Prostate gland (tissue), 2 donors: ENCODE results near the gene PAX8. TPM values are rescaled to one million over a fixed set of nuclear protein-coding genes. Genes with fewer than 3 reads are reported as not detected.

ENCODE experiments used
- DNase-seq: peaks from one replicate; pipeline ENCODE4 v3.0.0-alpha.2; 2019; ENCODE audit warnings: low spot score
- H3K27ac ChIP-seq, 2 donors: fragments of 200-600 bp; sonication (generic); 2 replicates each; pipeline ENCODE4 v1.5.1; 2017 to 2019
- H3K27me3 ChIP-seq: fragments of 200-600 bp; sonication (generic); replicated peaks from 2 replicates; pipeline ENCODE4 v1.5.1; 2019; ENCODE audit not compliant: insufficient read depth
- H3K36me3 ChIP-seq, 2 donors: fragments of 200-600 bp; sonication (generic); 1 replicate in 1 of 2; 2 replicates in 1 of 2; pipeline versions ENCODE4 v1.5.1 to v1.8.1; 2017 to 2019
- H3K4me1 ChIP-seq: fragments of 200-600 bp; sonication (generic); replicated peaks from 2 replicates; pipeline ENCODE4 v1.5.1; 2019
- H3K4me3 ChIP-seq, 2 donors: fragments of 200-600 bp; sonication (generic); 2 replicates each; pipeline ENCODE4 v1.5.1; 2017 to 2019
- H3K9me3 ChIP-seq: fragments of 200-600 bp; sonication (generic); 2 replicates; pipeline ENCODE4 v1.5.1; 2017
- POLR2A ChIP-seq: fragments of 450-650 bp; IDR thresholded peaks from one replicate; pipeline ENCODE4 v1.6.1; 2016; ENCODE audit warnings: antibody characterized with exemption, mild to moderate bottlenecking
- POLR2AphosphoS5 ChIP-seq: sonication (generic); formaldehyde crosslinking; IDR thresholded peaks from one replicate; pipeline ENCODE4 v1.6.1; 2017; ENCODE audit warnings: antibody characterized with exemption
- WGBS: methylation state at CpG from one replicate; pipeline ENCODE4 v1.1.5; 2018; 5-methylcytosine and 5-hydroxymethylcytosine counted together
- intact Hi-C: fragments of 100-400 bp; cut with DNase I; formaldehyde crosslinking; loops from one replicate; pipeline ENCODE4 v1.14.2; 2022
- total RNA-seq, 2 donors: library from RNA; depleted of rRNA; stranded (reverse); fragments of >200 nt; gene quantifications; one replicate each; pipeline ENCODE4 v1.1.0, GENCODE V29; 2016
- TF ChIP-seq, protein P1 (sequence below), 4 experiments: fragments of 200-600 bp in 2 of 4; fragments of 450-650 bp in 2 of 4; sonication (generic) in 2 of 4; IDR thresholded peaks; 1 replicate in 3 of 4; 2 replicates in 1 of 4; pipeline ENCODE4 v1.5.1; 2016 to 2019; ENCODE audit warnings: antibody characterized with exemption in 4 of 4, mild to moderate bottlenecking in 2 of 4, moderate library complexity in 2 of 4

PAX8 gene
- total RNA-seq, 2 donors from 2014 or later = 1.0 to 3.8 TPM

DNA sequence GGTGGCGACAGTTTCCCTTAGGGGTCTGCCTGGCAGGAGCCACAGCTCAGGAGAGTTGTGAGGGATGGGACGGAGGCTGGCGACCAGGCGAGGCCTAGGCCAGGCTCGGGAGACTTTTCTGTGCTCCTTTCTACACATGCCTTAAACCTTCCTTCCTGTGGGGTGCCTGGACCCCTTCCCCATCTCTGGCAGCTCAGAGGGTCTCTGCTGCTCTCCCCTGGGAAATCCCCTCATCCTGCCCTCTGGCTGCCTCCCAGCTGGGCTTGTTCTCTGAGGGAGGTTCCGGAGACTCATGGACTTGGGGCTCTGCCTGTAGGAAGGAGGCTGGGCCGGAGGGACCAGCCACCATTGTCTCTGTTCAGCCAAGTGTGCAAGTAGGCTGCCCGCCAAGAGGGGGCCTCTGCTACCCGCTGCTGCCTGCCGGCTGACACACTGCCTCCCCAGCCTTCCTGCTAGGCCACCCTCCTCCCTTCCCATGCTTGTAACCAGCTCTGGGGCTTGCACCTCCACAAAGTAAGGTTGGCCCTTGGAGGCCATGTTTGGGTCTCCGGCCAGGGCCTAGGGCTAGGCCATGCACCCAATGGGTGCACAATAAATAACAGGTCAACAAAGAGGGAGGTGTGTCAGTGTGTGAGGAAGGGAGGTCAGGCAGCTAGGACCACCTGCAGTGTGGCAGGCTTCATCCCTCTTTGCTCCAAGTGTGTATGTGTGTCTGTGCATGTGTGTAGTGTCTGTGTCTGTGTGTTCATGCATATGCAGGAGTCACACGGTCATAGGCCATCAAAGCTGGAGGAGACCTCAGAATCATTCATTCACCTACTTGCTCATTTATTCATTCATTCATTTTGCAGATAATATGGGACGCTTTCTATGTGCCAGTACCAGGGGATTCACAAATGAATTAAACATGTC, 76.2 kb downstream of the PAX8 start:
- WGBS = 70% methylated on average over 12 of the region's 13 CpGs
- TF ChIP-seq, protein P1, sequence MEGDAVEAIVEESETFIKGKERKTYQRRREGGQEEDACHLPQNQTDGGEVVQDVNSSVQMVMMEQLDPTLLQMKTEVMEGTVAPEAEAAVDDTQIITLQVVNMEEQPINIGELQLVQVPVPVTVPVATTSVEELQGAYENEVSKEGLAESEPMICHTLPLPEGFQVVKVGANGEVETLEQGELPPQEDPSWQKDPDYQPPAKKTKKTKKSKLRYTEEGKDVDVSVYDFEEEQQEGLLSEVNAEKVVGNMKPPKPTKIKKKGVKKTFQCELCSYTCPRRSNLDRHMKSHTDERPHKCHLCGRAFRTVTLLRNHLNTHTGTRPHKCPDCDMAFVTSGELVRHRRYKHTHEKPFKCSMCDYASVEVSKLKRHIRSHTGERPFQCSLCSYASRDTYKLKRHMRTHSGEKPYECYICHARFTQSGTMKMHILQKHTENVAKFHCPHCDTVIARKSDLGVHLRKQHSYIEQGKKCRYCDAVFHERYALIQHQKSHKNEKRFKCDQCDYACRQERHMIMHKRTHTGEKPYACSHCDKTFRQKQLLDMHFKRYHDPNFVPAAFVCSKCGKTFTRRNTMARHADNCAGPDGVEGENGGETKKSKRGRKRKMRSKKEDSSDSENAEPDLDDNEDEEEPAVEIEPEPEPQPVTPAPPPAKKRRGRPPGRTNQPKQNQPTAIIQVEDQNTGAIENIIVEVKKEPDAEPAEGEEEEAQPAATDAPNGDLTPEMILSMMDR (IDR thresholded peaks at IDR 0.05) = no peak
- TF ChIP-seq POLR2AphosphoS5 (no peak), POLR2A (no peak)
- Histone ChIP-seq H3K9me3 (no peaks in the 10 kb centered on the region), H3K27ac (no peak overlapping the region), H3K4me1 (peaks cover 3% of the 10 kb centered on the region), H3K27me3 (no peaks in the 10 kb centered on the region), H3K4me3 (no peak overlapping the region), H3K36me3 (no peaks in the 10 kb centered on the region)
- intact Hi-C loops = loop anchor here (5.0 kb wide), 1 partner anchor 170 kb away; no protein-coding TSS in a partner anchor
- DNase-seq = no peak

DNA sequence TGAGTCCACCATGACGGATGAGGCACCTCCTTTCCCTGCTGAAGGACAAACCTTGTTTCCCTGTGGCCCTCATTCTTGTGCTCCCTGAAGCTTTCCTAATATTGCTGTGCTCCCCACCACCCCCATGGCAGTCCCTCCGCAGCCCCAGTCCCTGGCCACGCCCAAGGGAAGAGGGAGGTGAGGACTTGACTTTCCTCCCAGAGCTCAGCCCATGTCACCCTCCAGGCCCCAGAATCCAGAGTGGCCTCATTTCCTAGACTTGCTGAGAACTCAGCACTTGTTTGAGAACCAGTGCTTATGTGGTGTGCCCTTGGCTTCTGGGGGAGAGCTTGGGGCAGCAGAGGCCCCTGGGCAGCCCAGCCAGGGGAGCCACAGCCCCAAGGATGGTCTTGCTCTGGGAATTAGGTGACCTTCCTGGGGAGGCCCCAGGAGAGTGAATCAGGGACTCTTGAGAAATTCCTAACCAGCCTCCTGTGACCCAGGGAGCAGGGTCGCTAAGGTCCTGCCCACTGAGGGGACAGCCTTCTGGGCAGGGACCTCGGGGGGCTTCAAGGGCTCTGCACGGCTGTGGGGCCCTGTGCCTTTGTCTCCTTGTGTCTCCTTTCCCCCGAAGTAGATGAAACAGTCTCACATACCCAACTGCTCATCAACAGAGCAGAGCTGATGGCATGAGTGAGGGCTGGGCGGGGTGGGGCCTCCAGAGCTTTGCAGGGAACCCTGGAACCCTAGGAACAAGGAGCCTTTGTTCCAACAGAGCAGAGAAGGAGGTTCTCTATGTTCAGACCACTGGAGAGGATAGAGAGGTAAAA, 77.0 kb downstream of the PAX8 start:
- Histone ChIP-seq H3K36me3 (no peaks in the 10 kb centered on the region), H3K4me1 (peaks cover 3% of the 10 kb centered on the region), H3K9me3 (no peaks in the 10 kb centered on the region), H3K27ac (no peak overlapping the region), H3K27me3 (no peaks in the 10 kb centered on the region), H3K4me3 (no peak overlapping the region)
- TF ChIP-seq, protein P1 (IDR thresholded peaks at IDR 0.05) = no peak
- TF ChIP-seq POLR2A (no peak), POLR2AphosphoS5 (no peak)
- intact Hi-C loops = loop anchor here (5.0 kb wide), 1 partner anchor 171 kb away; no protein-coding TSS in a partner anchor
- no peak for DNase-seq
- 73% methylated on average over 8 of the region's 8 CpGs for WGBS

DNA sequence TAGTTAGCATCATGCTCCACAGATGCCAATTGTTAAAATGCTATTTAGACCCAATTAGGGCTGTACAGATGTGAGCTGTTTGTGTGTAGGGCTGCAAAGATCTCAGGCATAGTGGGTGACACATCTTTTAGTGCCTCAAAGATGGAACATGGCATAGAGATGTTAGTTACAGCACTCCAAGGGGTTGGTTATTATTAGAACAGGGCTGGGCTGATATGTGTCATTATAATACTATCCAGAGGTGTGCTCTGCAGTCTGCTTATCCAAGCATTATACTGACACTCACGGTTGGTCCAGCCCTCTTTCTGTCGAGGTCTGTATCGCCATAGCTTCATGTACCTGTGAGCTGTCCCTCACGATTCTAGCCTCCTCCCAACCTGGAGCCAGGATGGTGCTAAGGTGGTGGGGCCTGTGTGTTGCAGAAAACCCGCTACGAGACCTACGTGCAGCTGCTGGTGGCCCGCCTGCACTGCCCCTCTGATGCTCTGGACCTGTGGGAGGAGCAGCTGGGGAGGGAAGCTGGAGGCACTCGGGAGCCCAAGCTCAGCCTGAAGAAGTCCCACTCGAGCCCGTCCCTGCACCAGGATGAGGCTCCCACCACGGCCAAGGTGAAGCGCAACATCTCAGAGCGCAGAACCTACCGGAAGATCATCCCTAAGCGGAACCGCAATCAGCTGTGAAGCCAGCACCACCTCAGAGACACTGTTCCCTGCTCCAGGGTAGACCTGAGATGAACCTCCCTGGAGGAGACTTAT, 77.8 kb downstream of the PAX8 start:
- 92% methylated on average over 17 of the region's 17 CpGs for WGBS
- intact Hi-C loops = loop anchor here (5.0 kb wide), 1 partner anchor 171 kb away; no protein-coding TSS in a partner anchor
- H3K4me1 ChIP-seq = peaks cover 3% of the 10 kb centered on the region
- no peaks in the 10 kb centered on the region for H3K27me3 ChIP-seq
- H3K36me3 ChIP-seq = no peaks in the 10 kb centered on the region
- DNase-seq = no peak
- no peak overlapping the region for H3K4me3 ChIP-seq
- H3K9me3 ChIP-seq = no peaks in the 10 kb centered on the region
- no peak overlapping the region for H3K27ac ChIP-seq
- TF ChIP-seq, protein P1 (IDR thresholded peaks at IDR 0.05) = no peak
- TF ChIP-seq POLR2A (no peak), POLR2AphosphoS5 (no peak)

GRCh38 chr2:113200236-113200635, 78.5 kb downstream of the PAX8 start:
- WGBS = 95% methylated on average over 4 of the region's 4 CpGs
- no peak for TF ChIP-seq POLR2A
- TF ChIP-seq POLR2AphosphoS5 = no peak
- TF ChIP-seq, protein P1 (IDR thresholded peaks at IDR 0.05) = no peak
- intact Hi-C loops = loop anchor here (5.0 kb wide), 1 partner anchor 172 kb away; no protein-coding TSS in a partner anchor
- Histone ChIP-seq H3K4me1 (peaks cover 3% of the 10 kb centered on the region), H3K36me3 (no peaks in the 10 kb centered on the region), H3K4me3 (no peak overlapping the region), H3K27me3 (no peaks in the 10 kb centered on the region), H3K27ac (no peak overlapping the region), H3K9me3 (no peaks in the 10 kb centered on the region)
- no peak for DNase-seq
